Measurements from ENCODE around the gene TMEM26. TPM values are rescaled to one million over a fixed set of nuclear protein-coding genes. Genes with fewer than 3 reads are reported as not detected.

TMEM26 gene
- polyA plus RNA-seq, 1 donor from 2014 or later, result not detected

DNA sequence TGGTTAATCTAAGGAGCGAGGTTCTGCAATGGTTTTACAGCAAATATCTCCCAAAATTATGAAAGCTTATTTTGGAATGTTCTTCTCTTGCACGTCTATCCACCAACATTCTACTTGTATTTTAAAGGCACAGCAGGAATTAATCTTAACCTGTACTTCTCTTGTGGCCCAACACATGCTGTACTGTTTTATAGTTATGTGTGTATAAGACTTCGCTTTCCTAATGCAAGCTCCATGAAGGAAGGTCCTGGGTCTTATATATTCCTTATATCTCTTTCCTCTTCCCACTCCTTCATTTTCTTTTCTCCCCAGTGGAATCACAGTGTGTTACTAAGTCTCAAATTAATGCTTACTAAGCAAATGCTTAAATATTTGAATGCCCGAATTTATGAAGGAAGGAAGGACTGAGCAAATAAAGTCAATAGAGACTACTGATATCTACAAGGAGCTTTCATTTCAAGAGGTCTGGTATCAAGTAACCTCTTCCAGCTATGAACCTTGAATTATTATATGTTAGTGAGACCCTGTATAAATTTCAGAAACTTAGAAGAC is 14.0 kb downstream of the TMEM26 start:
- no peak overlapping the region for H3K4me3 Mint-ChIP-seq
- H3K9me3 Mint-ChIP-seq, result no peaks in the 10 kb centered on the region
- H3K27me3 Mint-ChIP-seq, result peaks cover 2% of the 10 kb centered on the region

DNA sequence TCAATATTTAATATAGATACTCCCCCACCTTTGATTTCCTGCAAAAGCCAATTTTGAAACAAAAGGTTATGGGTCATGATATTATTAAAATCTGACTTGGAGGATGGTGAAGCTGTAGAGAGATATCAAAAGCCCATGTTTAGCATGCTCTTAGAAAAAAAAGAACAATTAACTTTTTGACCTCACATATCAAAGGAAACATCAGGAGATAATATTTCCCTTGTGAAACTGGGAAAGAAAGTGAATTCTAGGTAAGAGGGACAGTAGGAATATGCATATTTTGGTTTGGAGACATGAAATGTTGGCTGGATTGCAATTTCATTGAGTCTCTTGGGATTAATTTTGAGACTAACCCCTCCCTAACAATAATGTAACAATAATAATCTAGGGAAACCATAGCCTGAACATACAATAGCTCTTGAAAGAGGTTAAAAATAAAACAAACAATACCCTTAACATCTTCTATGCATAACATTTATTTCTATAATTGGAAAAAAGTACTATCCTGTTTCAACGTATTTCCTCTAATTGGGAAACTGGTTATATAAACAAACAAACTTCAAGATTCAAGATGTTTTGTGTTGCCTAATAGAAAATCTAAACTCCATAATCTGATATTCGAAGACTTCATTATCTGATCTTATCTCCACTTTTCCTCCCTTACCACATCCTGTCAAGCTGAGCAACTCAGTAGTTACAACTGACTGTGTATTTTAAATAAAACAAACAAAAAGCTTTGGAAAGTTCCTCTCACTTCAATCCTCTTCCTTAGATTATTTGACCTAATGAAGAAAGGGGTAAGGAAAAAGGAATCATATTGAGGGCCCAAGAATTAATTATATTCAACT is 14.8 kb downstream of the TMEM26 start:
- H3K9me3 Mint-ChIP-seq, result no peaks in the 10 kb centered on the region
- H3K36me3 Mint-ChIP-seq, result no peaks in the 10 kb centered on the region
- peaks cover 5% of the 10 kb centered on the region for H3K27me3 Mint-ChIP-seq
- H3K4me1 Mint-ChIP-seq, result peaks cover 0 to 2% (median 0%) of the 10 kb centered on the region in 3 donors
- no peak overlapping the region for H3K4me3 Mint-ChIP-seq
- H3K27ac Mint-ChIP-seq, result no peak overlapping the region

More for the DNA sequence above, 14.0 kb downstream of the TMEM26 start:
- Mint-ChIP-seq H3K4me1 (peaks cover 0 to 2% (median 0%) of the 10 kb centered on the region in 3 donors), H3K36me3 (no peaks in the 10 kb centered on the region), H3K27ac (no peak overlapping the region)

DNA sequence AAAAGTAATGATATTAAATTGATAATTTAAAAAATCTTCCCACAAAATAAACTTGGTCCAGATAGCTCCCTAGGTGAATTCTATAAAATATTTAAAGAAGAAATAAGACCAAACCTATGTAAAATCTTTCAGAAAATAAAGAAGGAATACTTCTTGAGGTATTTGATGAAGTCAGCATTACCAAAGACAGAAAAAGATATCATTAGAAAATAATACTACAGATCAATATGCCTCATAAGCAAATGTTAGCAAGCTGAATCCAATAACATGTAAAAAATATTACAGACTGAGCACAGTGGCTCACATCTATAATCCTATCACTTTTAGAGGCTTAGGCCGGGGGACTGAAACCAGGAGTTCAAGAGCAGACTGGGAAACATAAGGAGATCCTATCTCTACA is 30.0 kb downstream of the TMEM26 start:
- Mint-ChIP-seq H3K27me3 (no peaks in the 10 kb centered on the region), H3K4me1 (no peaks in the 10 kb centered on the region), H3K9me3 (peaks cover 9 to 36% (median 22%) of the 10 kb centered on the region in 3 donors), H3K4me3 (peak overlapping the region in 1 of 4 donors; percentile 70), H3K27ac (no peak overlapping the region), H3K36me3 (peaks cover 2% of the 10 kb centered on the region)

DNA sequence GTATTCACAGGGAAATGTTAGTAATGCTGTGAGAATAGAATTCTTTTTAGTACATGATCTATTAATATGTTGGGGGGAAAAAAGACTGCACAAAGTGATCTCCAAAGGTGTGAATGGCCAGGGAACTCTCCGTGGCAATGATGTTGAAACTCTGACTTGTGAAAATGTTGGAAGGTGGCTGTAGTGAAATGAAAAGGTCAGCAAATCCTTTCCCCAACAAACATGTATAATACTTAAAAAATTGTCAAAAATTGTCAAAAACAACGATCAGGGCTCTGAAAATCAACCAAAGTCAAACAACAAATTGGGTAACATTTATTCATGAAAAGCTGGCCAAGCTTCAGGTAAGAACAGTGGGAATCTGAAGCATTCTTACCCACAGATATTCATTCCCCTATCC is 35.5 kb downstream of the TMEM26 start:
- Mint-ChIP-seq H3K9me3 (peaks cover 6 to 24% (median 16%) of the 10 kb centered on the region in 3 donors), H3K27ac (no peak overlapping the region), H3K36me3 (peaks cover 2% of the 10 kb centered on the region), H3K4me3 (no peak overlapping the region), H3K4me1 (no peaks in the 10 kb centered on the region), H3K27me3 (no peaks in the 10 kb centered on the region)

DNA sequence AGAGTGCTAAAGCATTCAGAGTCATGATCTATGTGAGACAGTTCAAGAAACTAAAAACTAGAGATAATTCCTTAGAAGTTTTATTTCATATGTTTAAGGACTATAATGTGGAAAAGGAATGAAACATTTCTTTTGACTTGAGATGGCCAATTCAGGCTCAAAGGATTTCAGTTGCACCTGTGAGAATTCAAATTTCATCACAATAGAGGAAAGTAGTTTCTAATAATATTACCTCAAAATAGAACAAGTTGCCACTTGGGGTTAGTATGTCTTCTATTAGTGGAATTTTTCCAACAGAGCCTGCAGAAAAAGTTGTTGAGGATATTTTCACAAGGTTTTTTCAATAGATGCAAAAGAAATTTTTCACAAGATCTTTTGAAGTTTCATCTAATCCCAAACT is 37.4 kb downstream of the TMEM26 start:
- no peak overlapping the region for H3K27ac Mint-ChIP-seq
- no peaks in the 10 kb centered on the region for H3K4me1 Mint-ChIP-seq
- peaks cover 7% of the 10 kb centered on the region for H3K27me3 Mint-ChIP-seq
- peaks cover 6 to 10% (median 9%) of the 10 kb centered on the region in 3 donors for H3K9me3 Mint-ChIP-seq
- H3K36me3 Mint-ChIP-seq, result no peaks in the 10 kb centered on the region
- H3K4me3 Mint-ChIP-seq, result no peak overlapping the region

DNA sequence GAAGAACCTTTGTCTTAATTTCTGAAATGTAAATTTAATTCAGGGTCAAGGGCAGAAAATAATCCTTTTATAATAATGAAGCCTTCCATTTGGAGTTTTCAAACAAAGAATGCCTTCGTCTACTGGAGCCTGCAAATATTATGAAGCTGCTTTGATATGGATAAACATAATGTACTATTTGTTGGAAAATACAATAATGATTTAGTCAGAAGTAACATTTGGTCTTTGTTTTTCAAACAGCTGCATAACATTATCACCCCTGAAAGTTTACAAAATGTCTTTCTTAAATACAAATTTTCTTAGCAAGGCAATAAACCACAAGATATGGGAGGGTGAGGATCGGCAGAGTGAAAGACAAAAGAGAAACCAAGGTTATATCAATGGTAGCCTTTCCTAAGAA is 41.5 kb downstream of the TMEM26 start:
- Mint-ChIP-seq H3K4me1 (no peaks in the 10 kb centered on the region), H3K9me3 (no peaks in the 10 kb centered on the region), H3K27ac (no peak overlapping the region), H3K27me3 (peaks cover 8% of the 10 kb centered on the region), H3K4me3 (no peak overlapping the region), H3K36me3 (no peaks in the 10 kb centered on the region)

DNA sequence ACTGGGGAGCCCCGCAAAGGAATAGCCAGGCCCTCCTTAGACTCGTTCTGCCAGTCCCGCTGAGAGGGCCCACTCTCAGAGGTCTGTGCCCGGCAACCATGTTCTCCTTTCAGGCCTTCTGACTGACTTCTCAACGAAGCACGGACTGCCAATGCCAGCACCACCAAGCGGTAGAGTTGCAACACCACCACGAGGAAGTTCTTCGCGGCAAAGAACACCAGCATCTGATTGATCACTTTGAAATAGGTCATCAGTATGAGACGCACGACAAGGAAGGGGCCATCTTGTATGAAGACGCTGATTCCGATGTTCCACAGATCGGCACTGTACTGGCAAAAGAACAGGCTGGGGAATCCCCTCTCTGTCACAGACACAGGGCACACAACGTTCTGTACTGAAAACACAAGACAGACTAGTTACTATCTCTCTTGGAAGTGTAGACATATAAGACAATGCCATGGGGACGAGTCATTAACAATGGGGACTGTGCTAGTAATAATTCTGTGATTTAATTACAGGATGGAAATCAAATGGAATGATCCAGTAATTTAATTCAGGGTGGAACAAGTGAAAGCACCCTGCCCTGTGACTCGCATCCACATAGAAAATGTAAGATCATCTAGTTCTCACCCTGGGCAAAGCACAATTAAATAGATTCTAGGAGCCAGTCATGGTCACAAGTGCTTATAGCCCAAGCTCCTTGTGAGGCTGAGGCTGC is 42.7 kb downstream of the TMEM26 start:
- Mint-ChIP-seq H3K27me3 (peaks cover 8% of the 10 kb centered on the region), H3K36me3 (no peaks in the 10 kb centered on the region), H3K27ac (no peak overlapping the region), H3K4me3 (no peak overlapping the region), H3K9me3 (no peaks in the 10 kb centered on the region), H3K4me1 (no peaks in the 10 kb centered on the region)

DNA sequence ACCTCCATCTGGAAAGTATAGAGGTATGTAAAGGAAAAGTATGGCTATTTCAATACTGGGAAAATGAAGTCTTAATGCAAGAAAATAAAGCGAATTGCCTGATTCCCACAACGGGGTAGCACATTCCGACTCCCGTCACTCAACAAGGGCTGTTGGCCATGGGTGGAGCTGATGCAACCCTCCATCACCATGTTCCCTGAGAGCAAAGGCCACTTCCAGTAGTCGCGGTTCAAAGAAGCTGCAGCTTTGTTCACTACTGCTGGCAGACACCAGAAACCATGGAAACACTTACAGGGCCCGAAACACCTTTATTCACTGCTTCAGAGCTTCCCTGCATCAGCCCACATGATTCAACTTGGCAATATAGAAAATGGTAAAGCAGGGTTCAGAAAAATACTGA is 44.0 kb downstream of the TMEM26 start:
- Mint-ChIP-seq H3K4me1 (no peaks in the 10 kb centered on the region), H3K27me3 (peaks cover 8% of the 10 kb centered on the region), H3K4me3 (no peak overlapping the region), H3K36me3 (no peaks in the 10 kb centered on the region), H3K9me3 (no peaks in the 10 kb centered on the region), H3K27ac (no peak overlapping the region)

DNA sequence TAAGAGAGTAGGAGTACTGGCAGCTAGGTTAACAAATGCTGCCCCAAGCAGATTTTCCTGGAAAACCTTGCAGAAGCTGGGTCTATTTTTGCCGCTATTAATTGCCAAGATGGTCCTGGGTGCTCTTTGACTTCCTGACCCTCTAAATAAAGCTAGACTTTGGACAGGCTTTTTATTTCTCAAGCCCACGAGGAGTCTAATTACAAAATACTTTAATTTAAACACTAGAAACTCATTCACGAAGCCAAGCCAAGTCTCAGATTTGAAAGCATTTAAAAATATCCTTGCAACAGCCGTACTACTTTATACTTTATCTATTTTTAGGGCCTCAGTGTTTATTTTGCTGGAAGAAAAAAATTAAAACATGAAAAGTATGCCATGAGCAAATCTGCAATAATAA is 45.1 kb downstream of the TMEM26 start:
- Mint-ChIP-seq H3K9me3 (no peaks in the 10 kb centered on the region), H3K27ac (no peak overlapping the region), H3K4me3 (no peak overlapping the region), H3K27me3 (peaks cover 8% of the 10 kb centered on the region), H3K4me1 (no peaks in the 10 kb centered on the region), H3K36me3 (no peaks in the 10 kb centered on the region)

DNA sequence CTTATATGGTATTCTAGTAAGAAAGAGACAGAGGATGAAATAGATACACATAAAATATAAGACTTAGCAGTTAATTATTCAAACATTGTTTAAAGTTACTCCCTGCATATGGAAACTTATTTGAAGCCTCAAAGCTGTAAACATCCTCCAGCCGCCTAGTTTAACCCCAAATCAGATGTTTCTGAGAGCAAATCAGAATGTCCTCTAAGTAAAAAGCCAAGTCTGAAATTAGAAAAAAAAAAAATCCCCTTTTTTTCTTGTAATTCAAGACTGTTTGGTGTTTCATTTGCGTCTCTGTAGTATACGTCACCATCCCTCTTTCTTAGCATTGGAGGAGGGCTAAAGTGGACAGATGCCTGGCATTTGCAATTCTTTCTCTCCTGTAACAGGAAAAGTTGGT is 46.4 kb downstream of the TMEM26 start:
- H3K4me1 Mint-ChIP-seq, result no peaks in the 10 kb centered on the region
- H3K9me3 Mint-ChIP-seq, result no peaks in the 10 kb centered on the region
- H3K27me3 Mint-ChIP-seq, result peaks cover 4% of the 10 kb centered on the region
- no peaks in the 10 kb centered on the region for H3K36me3 Mint-ChIP-seq
- no peak overlapping the region for H3K4me3 Mint-ChIP-seq
- H3K27ac Mint-ChIP-seq, result no peak overlapping the region

DNA sequence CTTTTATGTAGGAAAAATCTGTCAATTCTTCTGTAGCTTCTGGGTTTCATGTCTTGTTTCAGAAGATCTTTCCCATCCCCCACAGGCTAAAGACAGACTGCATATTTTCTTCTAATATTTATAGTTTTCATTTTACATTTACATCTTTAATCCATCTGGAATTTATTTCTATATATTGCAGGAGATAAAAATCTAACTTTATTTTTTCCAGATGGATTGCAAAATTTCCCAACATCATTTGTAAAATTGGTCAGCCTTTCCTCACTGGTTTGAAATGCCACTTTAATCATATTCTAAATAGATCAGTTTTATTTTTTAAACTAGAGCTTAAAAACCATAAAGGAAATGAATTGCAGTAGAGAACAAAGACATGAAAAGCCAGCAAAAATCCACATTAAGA is 46.9 kb downstream of the TMEM26 start:
- H3K4me3 Mint-ChIP-seq, result no peak overlapping the region
- H3K9me3 Mint-ChIP-seq, result no peaks in the 10 kb centered on the region
- no peak overlapping the region for H3K27ac Mint-ChIP-seq
- peaks cover 2% of the 10 kb centered on the region for H3K27me3 Mint-ChIP-seq
- H3K4me1 Mint-ChIP-seq, result no peaks in the 10 kb centered on the region
- H3K36me3 Mint-ChIP-seq, result no peaks in the 10 kb centered on the region

DNA sequence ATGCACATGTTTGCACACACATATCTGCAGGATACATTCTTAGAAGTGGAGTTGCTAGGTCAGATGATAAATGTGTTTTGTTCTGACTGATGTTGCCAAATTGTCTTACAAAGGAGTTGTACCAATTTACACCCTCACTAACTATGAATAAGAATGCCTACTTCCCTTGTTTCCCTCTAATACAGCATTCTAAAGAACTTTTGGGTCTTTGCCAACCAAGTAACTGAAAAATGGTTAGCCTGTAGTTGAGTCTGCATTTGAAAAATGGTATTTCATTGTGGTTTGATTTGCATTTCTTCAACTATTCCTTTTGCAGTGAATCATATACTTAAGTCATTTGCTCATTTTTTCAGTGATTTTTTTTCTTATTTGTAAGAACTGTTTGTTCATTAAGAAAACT is 48.4 kb downstream of the TMEM26 start:
- peaks cover 0 to 4% (median 0%) of the 10 kb centered on the region in 3 donors for H3K4me1 Mint-ChIP-seq
- no peaks in the 10 kb centered on the region for H3K27me3 Mint-ChIP-seq
- H3K36me3 Mint-ChIP-seq, result no peaks in the 10 kb centered on the region
- no peak overlapping the region for H3K4me3 Mint-ChIP-seq
- H3K27ac Mint-ChIP-seq, result no peak overlapping the region
- H3K9me3 Mint-ChIP-seq, result no peaks in the 10 kb centered on the region

DNA sequence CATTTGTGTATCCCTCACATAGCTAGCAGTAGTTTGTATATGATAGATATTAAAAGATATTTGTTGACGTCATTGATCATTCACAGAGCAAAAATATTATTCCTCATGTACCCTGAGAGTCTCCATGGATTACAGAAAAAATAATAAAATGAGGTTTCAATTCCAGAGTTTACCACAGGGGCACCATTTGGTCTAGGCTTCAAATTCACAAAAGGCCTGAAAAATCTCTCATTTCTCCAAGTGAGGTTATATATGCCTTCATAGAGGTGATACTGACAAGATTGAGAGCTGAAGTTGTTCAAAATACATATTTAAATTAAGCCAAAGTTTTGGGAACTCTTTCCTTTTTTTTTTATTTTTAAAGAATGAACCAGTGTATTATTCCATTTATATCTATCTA is 52.7 kb downstream of the TMEM26 start:
- no peaks in the 10 kb centered on the region for H3K27me3 Mint-ChIP-seq

DNA sequence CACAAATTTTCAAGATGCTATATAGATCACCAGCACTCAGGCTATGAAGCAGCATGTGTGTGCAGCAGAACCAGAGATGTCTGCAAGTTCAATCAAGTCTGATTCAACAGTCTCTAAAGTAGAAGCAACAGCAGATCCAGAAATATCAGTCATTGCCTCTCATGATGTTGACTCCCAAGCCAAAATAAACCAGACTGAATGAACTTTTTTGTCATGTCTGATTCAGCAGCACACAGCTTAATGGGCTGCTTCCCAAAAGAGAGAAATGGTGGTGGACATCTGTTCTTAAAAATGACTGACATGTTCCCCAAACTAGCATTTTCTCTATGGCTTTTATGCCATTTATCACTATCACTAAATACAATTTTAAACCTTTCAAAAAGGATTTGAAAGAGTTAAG is 53.8 kb downstream of the TMEM26 start:
- Mint-ChIP-seq H3K4me3 (no peak overlapping the region), H3K36me3 (no peaks in the 10 kb centered on the region), H3K4me1 (peaks cover 10 to 11% (median 10%) of the 10 kb centered on the region in 3 donors), H3K27me3 (no peaks in the 10 kb centered on the region), H3K9me3 (peaks cover 0 to 3% (median 2%) of the 10 kb centered on the region in 3 donors), H3K27ac (no peak overlapping the region)

More for the DNA sequence above, 52.7 kb downstream of the TMEM26 start:
- peaks cover 0 to 2% (median 0%) of the 10 kb centered on the region in 3 donors for H3K9me3 Mint-ChIP-seq
- no peak overlapping the region for H3K4me3 Mint-ChIP-seq
- H3K27ac Mint-ChIP-seq, result no peak overlapping the region
- H3K4me1 Mint-ChIP-seq, result peaks cover 10 to 11% (median 10%) of the 10 kb centered on the region in 3 donors
- H3K36me3 Mint-ChIP-seq, result no peaks in the 10 kb centered on the region

DNA sequence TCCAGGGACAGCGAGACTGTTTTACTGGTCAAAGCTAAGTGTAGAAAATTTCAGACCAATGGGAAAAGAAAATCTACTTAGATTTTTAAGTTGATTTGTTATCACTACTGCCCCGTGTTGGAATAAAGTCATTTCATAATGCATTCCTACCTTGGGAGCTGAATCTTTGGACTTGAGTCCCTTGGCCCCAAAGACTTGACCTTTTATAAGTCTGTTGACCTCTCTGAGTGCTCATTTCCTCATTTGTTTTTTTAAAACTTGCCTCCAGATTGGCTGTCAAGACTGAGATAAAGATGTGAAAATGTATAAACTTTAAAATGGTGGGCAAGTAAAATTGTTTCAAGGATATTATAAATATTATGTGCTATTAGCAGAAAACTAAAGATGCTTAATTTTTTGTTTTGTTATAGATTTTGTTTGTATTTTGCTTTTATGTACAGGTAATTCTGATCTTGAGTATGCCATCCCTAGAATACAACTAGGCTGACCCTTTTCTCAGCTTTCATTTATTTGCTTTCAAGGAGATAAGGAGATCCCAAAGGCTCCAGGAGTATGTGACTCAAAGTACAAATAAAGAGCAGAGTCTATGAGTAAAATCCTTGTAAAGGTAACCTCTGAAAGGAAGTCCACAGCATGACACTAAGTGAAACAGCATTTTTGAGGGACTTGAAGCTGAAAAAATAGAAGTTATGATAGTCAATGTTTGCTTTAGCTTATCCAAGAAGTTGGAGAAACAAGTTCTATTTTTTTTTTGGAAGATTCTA is 54.6 kb downstream of the TMEM26 start:
- Mint-ChIP-seq H3K27me3 (no peaks in the 10 kb centered on the region), H3K36me3 (no peaks in the 10 kb centered on the region), H3K9me3 (peaks cover 0 to 6% (median 6%) of the 10 kb centered on the region in 3 donors), H3K4me3 (peak overlapping the region in 1 of 4 donors; percentile 87), H3K4me1 (peaks cover 10 to 11% (median 10%) of the 10 kb centered on the region in 3 donors), H3K27ac (no peak overlapping the region)

All from IgD-negative memory B cell (primary cell).